ENCODE results near the gene COA7. TPM values are rescaled to one million over a fixed set of nuclear protein-coding genes. Genes with fewer than 3 reads are reported as not detected.

COA7 gene
- total RNA-seq, 1 experiment from 2014 or later: 13.0 TPM

GRCh38 chr1:52684545-52684944 lies 13.6 kb downstream of the COA7 start:
- DNase-seq (no peak), ATAC-seq (no peak)
- no peak overlapping the region for H3K4me2 ChIP-seq (ENCODE audit: low read length)
- no peak overlapping the region for H3K4me3 ChIP-seq (ENCODE audit: low read length)
- intact Hi-C loops (cut with micrococcal nuclease): loop anchor here (5.0 kb wide), 1 partner anchor 117 kb away; no protein-coding TSS in a partner anchor
- no peaks in the 10 kb centered on the region for H3K9me3 ChIP-seq (ENCODE audit: low read length)
- no peaks in the 10 kb centered on the region for H3K9me2 ChIP-seq (replicated peaks; ENCODE audit: low read length)
- no peaks in the 10 kb centered on the region for H3F3A ChIP-seq (ENCODE audit: low read length, unreplicated experiment)
- no peak overlapping the region for H2AFZ ChIP-seq (ENCODE audit: low read length)
- ChIA-PET CTCF (no interaction called here), POLR2A (ENCODE audit: unreplicated experiment) (no interaction called here)
- no peaks in the 10 kb centered on the region for H4K20me1 ChIP-seq (ENCODE audit: low read length)
- no peaks in the 10 kb centered on the region for H3K4me1 ChIP-seq (ENCODE audit: insufficient read depth, low read length)
- H3K27me3 ChIP-seq (ENCODE audit: low read length): no peaks in the 10 kb centered on the region
- H3K36me3 ChIP-seq (ENCODE audit: low read depth, low read length): peaks cover 42% of the 10 kb centered on the region
- H3K27ac ChIP-seq (ENCODE audit: low read length): no peak overlapping the region
- no TSS peak for BruUV-seq (replicated peaks)
- no peaks in the 10 kb centered on the region for H3K79me2 ChIP-seq (ENCODE audit: low read length)
- no peak overlapping the region for H3K9ac ChIP-seq (ENCODE audit: low read length)
- no peak for TF ChIP-seq EZH2 (IDR thresholded peaks at IDR 0.05; ENCODE audit: low read length, unreplicated experiment)
- TF ChIP-seq CTCF (conservative IDR thresholded peaks at IDR 0.05; ENCODE audit: low read depth, low read length): no peak
- TF ChIP-seq EZH2phosphoT487 (IDR thresholded peaks at IDR 0.05; ENCODE audit: borderline replicate concordance, low read length): no peak

GRCh38 chr1:52683367-52683940 lies 14.7 kb downstream of the COA7 start:
- Histone ChIP-seq H3K79me2 (ENCODE audit: low read length) (no peaks in the 10 kb centered on the region), H3F3A (ENCODE audit: low read length, unreplicated experiment) (no peaks in the 10 kb centered on the region), H3K9me3 (ENCODE audit: low read length) (no peaks in the 10 kb centered on the region), H3K4me3 (ENCODE audit: low read length) (no peak overlapping the region), H4K20me1 (ENCODE audit: low read length) (no peaks in the 10 kb centered on the region), H3K9ac (ENCODE audit: low read length) (no peak overlapping the region), H3K4me1 (ENCODE audit: insufficient read depth, low read length) (no peaks in the 10 kb centered on the region), H3K36me3 (ENCODE audit: low read depth, low read length) (peaks cover 39% of the 10 kb centered on the region), H3K27ac (ENCODE audit: low read length) (no peak overlapping the region), H2AFZ (ENCODE audit: low read length) (no peak overlapping the region), H3K27me3 (ENCODE audit: low read length) (no peaks in the 10 kb centered on the region), H3K4me2 (ENCODE audit: low read length) (no peak overlapping the region), H3K9me2 (replicated peaks; ENCODE audit: low read length) (no peaks in the 10 kb centered on the region)
- POLR2A ChIA-PET (ENCODE audit: unreplicated experiment): no interaction called here
- intact Hi-C loops (cut with micrococcal nuclease): loop anchor here (5.0 kb wide), 1 partner anchor 116 kb away; no protein-coding TSS in a partner anchor
- no peak for TF ChIP-seq EZH2 (IDR thresholded peaks at IDR 0.05; ENCODE audit: low read length, unreplicated experiment)
- no peak for TF ChIP-seq EZH2phosphoT487 (IDR thresholded peaks at IDR 0.05; ENCODE audit: borderline replicate concordance, low read length)
- no peak for TF ChIP-seq CTCF (conservative IDR thresholded peaks at IDR 0.05; ENCODE audit: low read depth, low read length)
- no peak for DNase-seq
- CTCF ChIA-PET: no interaction called here
- no TSS peak for BruUV-seq (replicated peaks)
- no peak for ATAC-seq

GRCh38 chr1:52681136-52681535 lies 17.0 kb downstream of the COA7 start:
- Histone ChIP-seq H2AFZ (ENCODE audit: low read length) (no peak overlapping the region), H3F3A (ENCODE audit: low read length, unreplicated experiment) (no peaks in the 10 kb centered on the region), H3K27me3 (ENCODE audit: low read length) (no peaks in the 10 kb centered on the region), H4K20me1 (ENCODE audit: low read length) (no peaks in the 10 kb centered on the region), H3K9ac (ENCODE audit: low read length) (no peak overlapping the region), H3K36me3 (ENCODE audit: low read depth, low read length) (peaks cover 19% of the 10 kb centered on the region), H3K4me1 (ENCODE audit: insufficient read depth, low read length) (no peaks in the 10 kb centered on the region), H3K79me2 (ENCODE audit: low read length) (no peaks in the 10 kb centered on the region), H3K9me3 (ENCODE audit: low read length) (no peaks in the 10 kb centered on the region), H3K9me2 (replicated peaks; ENCODE audit: low read length) (no peaks in the 10 kb centered on the region), H3K4me3 (ENCODE audit: low read length) (no peak overlapping the region), H3K4me2 (ENCODE audit: low read length) (no peak overlapping the region), H3K27ac (ENCODE audit: low read length) (no peak overlapping the region)
- ChIA-PET POLR2A (ENCODE audit: unreplicated experiment) (no interaction called here), CTCF (no interaction called here)
- ATAC-seq (no peak), DNase-seq (no peak)
- BruUV-seq (replicated peaks): no TSS peak
- TF ChIP-seq EZH2phosphoT487 (IDR thresholded peaks at IDR 0.05; ENCODE audit: borderline replicate concordance, low read length): no peak
- TF ChIP-seq EZH2 (IDR thresholded peaks at IDR 0.05; ENCODE audit: low read length, unreplicated experiment): no peak
- no peak for TF ChIP-seq CTCF (conservative IDR thresholded peaks at IDR 0.05; ENCODE audit: low read depth, low read length)
- intact Hi-C loops (cut with micrococcal nuclease): loop anchor here (5.0 kb wide), 1 partner anchor 114 kb away; no protein-coding TSS in a partner anchor
